HG03196 (cell line): Measurements from ENCODE around the gene HLTF.
"Not testable (repeated sequence)": the region's sequence is repeated elsewhere in the genome, so short reads cannot be mapped to it uniquely, and the experiment has no call there.

Experiments
- ATAC-seq: cut with Tn5 transposase; IDR thresholded peaks from one replicate; pipeline ENCODE4 v1.9.1; 2021; ENCODE audit not compliant: unreplicated experiment

The HLTF gene, protein sequence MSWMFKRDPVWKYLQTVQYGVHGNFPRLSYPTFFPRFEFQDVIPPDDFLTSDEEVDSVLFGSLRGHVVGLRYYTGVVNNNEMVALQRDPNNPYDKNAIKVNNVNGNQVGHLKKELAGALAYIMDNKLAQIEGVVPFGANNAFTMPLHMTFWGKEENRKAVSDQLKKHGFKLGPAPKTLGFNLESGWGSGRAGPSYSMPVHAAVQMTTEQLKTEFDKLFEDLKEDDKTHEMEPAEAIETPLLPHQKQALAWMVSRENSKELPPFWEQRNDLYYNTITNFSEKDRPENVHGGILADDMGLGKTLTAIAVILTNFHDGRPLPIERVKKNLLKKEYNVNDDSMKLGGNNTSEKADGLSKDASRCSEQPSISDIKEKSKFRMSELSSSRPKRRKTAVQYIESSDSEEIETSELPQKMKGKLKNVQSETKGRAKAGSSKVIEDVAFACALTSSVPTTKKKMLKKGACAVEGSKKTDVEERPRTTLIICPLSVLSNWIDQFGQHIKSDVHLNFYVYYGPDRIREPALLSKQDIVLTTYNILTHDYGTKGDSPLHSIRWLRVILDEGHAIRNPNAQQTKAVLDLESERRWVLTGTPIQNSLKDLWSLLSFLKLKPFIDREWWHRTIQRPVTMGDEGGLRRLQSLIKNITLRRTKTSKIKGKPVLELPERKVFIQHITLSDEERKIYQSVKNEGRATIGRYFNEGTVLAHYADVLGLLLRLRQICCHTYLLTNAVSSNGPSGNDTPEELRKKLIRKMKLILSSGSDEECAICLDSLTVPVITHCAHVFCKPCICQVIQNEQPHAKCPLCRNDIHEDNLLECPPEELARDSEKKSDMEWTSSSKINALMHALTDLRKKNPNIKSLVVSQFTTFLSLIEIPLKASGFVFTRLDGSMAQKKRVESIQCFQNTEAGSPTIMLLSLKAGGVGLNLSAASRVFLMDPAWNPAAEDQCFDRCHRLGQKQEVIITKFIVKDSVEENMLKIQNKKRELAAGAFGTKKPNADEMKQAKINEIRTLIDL

DNA sequence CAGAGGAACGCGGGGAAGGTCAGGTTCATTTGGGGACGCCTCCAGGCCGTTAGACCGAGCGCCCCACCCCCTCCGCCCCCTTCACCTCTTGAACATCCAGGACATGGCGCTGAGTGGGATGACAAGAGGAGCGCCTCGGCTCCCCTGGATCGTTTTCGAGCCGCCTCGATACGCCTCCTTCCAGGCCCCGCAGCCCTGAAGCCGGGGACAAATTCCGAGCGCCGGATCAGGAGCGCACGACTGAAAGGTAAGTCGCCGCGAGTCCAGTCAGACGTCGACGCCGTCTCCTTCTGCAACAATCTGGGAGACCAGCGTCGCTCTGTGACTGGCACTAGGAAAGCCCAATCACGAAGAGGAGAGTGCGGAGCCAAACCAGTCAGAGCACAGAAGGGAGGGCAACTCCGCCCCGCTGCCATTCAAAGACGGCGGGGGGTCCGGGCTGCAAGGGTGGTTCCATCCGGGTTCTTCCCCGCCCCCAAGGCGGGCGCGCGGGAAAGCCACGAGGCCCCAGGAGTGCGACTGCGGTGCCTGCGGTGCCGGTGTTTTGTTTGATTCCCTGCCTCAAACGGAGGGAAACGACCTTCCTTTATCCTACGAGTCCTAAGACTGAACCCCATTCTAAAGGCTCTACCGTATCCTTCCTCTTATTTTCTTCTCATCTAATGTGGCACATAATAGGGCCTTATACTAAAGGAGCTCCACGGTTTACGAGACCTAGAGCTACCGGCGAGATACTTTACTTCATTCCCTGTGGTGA lies at the start of gene HLTF:
Gene HLTF, minus strand, starts transcription at position 302 of the 757 bp plus-strand sequence. Its CDS starts 197 bp downstream, at position 105.
- ATAC-seq = peak; percentile 99

DNA sequence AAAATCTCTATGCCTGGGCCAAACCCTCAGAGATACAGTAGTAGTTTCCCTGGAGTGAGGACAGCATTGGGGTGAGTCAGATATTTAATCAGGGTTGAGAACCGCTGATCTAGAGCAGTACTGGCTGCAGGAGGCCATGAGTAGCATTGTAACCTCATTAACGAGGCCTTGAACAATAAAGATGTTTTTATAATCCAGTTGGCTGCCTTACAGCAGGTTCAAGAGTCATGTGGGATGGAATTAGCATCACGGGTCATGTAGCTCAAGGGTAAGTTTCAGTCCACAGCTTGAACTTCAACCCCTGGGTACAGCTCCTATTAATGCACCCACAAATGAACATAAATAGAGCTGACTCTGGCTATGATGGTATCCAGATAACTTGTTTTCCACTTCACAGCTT lies 48.2 kb upstream of the HLTF start:
- ATAC-seq = no peak

DNA sequence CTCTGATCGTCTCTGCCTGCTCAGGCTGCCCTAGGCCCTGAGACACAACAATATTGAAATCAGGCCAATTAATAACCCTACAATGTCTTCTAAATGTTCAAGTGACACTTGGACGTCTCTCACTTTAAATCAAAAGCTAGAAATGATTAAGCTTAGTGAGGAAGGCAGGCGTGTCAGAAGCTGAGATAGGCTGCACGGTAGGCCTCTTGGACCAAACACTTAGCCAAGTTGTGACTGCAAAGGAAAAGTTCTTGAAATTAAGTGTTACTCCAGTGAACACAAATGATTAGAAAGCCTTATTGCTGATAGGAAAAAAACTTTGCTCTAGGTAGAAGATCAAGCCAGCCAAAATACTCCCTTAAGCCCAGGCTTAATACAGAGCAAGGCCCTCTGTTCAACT lies 45.3 kb upstream of the HLTF start:
- ATAC-seq = no peak

DNA sequence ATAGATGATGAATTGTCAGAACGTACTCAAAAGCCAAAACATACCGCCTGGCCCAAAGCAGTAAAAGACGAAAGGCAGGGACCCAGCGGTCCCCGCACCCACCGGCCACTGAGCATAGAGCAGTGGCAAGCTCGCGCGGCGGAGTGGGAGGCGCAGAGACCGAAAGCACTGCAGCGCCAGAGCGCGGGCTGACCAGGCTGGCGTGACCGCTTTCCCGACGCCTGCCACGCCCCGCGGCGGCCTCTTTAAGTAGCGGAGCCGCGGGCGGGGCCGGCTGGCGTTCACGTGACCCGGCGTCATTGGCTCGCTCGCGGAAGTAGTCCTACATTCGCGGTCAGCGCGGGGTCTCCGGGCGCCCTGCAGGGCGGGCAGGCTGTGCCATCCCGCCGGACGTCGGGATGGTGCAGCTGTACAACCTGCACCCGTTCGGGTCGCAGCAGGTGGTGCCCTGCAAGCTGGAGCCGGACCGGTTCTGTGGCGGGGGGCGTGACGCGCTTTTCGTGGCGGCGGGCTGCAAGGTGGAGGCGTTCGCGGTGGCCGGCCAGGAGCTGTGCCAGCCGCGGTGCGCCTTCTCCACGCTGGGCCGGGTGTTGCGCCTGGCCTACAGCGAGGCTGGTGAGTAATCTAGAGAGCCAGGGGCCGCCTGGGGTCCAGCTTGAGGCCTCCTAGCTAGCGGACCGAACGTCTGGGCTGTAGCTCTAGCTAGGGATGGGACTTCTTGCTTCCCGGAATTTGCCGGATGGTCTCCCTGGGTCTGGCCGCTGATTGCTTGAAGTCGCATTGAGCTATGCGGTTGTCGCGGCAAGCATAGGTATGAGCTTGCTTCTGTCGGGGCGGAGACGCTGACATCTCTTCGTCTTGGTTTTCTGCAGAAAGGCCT lies 43.2 kb upstream of the HLTF start, which contains the start of gene HPS3:
Gene HPS3, plus strand, starts transcription at position 313 of the 880 bp plus-strand sequence. Its CDS starts 86 bp downstream, at position 399.
- ATAC-seq = peak; percentile 96

DNA sequence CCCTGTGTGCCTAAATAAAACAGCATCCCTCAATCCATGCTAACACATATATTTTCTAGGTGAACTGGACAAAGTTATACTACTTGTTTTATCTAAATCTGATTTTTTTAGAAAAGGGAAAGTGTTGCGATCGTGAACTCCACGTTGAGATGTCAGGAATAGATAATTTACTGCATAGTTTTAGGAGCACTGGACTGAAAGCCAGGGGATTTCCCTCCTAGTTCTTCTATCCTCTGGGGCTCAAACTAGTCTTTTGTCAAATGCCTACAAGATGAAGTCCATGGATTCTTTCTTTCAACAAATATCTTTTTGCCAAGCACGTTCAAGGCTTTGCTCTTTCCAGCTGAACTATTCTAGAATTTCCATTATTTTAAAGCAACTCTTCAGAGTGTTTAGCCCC lies 42.5 kb upstream of the HLTF start:
- ATAC-seq = no peak

DNA sequence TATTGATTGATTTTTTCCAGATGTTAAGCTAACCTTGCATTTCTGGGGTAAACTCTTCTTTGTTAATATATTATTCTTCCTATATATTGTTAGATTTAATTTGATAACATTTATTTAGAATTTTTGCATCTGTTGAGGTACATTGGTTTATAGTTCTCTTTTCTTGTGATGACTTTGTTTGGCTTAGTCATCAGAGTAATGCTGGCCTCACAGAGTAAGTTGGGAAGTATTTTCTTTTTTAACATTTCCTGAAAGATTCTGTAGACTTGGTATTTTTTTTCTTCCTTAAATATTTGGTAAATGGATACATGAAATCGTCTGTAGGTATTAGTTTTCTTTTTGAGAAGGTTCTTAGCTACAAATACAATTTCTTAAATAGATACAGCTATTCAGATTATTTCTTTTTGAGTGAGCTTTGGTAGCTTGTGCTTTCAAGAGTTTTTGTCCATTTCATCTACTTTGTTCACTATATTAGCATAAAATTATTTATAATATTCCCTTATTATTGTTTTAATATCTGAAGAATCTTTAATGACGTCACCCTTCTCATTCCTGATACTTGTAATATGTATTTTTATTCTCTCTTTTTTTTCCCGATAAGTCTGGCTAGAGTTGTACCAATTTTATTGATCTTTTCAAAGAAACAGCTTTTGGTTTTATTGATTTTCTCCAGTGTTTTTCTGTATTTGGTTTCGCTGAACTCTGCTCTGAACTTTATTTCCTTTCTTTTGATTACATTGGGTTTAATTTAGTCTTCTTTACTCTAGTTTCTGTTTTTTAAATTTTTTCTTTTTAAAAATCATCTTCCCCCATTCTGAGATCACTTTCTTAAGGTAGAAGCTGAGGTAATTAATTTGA lies 36.6 kb upstream of the HLTF start:
- no peak for ATAC-seq

DNA sequence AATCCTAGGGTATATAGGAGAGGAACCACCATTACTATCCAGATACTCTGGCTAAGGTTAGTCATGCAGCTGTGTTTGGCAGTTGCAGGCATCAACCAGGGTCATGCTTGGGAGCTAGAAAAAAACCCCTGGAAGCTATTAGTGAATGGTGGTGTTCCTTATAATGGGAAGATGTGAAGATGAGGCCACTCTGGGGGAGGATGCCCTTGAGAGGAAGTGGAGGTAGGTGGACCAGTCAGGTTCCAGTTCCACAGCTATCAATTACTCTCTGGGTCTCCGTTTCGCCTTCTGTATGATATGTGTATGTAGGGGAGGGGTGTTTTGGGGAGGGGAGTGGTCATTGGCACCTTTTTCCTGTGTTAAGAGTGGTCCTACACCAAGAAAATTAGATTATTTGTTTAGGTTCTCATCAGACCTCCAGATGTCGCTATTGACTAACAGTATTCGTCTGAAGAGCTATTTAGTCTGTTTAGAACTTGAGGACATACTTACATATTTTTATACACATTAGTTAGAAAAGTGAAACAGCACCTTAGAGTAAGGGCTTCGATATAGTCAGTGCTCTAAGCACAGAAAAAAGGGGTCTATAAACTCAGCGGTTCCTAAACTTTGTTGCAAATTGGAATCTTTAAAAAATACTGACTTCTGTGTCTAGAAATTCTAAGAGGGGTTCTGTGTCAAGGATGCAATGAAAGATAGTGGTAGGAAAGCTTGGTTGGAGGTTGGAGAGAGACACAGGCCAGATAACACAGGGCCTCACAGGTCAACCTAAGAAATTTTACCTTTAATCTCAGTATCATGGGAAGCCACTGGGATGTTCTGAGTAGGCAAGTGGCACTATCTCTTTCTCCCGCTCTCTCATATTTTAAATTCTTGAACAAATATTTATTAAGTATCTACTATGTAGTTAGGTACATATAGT lies 34.0 kb upstream of the HLTF start:
- ATAC-seq = peak; percentile 57

DNA sequence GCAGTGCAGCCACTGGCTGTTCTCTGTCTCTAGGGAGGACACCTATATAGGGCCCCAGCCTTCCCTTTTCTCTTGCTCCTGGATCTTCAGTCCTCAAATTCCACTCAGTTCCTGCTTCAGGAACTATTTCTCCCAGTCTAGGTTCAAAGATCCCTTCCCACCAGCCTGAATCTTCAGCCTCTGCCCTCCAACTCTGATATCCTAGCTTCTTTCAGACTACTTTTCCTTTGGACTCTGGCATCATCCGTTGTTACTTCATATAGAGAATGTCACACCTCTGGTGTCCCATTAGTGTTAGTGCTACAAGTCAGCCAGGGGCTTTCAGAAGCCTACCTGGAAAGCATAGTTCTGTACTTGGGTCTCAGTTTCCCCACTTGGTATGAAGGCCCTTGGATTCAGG lies 33.1 kb upstream of the HLTF start:
- ATAC-seq = no peak

DNA sequence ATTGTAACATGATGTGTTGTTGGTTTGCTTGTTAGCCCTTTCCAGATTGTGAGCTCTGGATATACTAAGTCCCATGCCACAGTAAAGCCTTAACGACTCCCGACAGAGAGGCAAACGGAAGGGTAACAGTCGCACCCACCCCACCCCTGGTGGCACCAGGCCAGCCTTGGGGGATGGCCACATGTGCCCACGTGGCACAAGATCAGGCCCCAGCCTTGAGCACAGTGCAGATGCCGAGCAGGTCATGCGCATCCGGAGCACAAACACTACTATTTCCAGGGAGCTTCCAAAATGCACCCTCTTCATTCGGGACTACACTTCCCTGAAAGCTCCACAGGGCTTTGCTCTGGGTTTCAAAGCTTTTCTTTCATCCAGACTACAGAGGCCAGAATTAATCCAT lies 32.4 kb upstream of the HLTF start:
- ATAC-seq = no peak

DNA sequence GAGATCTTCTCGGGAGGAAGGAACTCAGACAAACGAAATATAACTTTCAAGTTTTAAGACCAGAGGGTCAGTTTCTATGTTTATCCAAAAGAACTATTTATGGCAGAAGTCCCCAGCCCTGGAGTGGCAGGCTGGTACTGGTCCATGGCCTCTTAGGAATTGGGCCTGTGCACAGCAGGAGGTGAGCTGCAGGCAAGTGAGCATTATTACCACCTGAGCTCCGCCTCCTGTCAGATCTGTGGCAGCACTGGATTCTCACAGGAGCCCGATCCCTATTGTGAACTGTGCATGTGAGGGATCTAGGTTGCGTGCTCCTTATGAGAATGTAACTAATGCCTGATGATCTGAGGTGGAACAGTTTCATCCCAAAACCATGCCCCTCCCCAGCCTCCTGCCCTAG lies 28.8 kb upstream of the HLTF start:
- ATAC-seq = no peak

DNA sequence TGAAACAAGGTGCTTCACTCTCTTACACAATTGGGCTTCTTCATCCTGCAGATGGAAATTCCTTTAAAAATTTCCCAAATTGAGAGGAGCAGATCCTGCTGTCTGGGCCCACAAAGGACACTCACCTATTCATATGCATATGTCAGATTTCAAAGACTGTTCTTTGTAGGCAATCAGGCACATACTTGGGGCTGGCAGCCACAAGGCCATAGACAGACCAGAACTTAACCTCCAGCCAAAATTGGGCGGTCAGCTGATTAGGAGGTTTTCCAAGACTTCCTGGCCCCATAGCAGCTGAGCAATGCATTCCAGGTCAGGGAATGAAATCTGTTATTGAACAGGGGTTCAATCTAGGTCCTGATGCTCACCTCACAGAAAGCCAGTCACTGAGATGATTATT lies 28.1 kb upstream of the HLTF start:
- ATAC-seq = no peak

DNA sequence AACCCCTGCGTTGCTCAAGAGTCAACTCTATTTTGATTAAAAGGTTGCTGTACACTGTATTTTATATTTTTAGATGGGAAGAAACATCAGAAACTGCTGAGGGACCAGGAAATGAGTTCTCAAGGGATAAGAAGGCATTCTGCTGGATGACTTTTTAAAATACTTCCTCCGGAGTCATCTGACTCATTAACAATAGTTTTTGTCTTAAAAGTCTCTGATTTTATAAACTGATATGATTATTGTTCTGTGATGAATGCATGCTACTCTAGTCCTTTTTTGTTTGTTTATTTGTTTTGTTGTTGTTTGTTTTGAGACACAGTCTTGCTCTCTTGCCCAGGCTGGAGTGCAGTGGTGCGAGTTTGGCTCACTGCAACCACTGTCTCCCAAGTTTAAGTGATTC lies 18.2 kb upstream of the HLTF start:
- ATAC-seq = no peak

DNA sequence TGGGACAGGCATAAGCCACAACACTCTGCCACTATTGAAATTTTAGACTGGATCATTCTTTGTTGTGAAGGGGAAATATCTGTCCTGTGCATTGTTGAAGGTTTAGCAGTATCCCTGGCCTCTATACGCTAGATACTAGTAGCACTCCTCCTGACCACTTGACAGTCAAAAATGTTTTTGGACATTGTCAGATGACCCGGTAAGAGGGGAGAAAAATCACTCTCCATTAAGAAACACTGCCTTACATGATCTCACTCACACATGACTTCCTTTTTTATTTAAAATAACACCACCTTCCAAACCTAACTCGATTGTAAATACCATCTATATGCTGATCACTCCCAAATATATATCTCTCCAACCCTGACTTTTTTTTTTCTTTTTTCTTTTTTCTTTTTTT lies 15.3 kb upstream of the HLTF start:
- ATAC-seq = no peak

DNA sequence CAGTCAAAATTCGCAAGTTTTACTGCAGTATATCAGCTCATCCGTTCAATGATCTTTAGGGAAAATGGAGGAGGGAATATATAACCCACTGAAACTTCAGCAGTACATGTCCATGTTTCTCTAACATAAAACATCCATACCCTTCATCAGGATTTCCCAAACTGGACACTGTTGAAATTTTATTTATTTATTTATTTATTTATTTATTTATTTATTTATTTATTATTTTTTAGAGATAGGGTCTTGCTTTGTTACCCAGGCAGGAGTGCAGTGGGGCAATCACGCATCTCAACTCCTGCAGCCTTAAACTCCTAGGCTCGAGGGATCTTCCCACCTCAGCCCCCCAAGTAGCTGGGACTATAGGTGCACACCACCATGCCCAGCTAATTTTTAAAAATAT lies 14.8 kb upstream of the HLTF start:
- ATAC-seq = no peak

DNA sequence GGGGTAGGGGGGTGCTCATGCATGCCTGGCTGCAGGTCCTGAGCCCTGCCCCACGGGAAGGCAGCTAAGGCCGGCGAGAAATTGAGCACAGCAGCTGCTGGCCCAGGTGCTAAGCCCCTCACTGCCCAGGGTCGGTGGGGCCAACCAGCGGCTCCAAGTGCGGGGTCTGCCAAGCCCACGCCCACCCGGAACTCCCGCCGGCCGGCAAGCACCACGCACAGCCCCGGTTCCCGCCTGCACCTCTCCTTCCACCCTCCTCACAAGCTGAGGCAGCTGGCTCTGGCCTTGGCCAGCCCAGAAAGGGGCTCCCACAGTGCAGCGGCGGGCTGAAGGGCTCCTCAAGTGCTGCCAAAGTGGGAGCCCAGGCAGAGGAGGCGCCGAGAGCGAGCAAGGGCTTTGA lies 11.7 kb upstream of the HLTF start:
- ATAC-seq = not testable (repeated sequence)

DNA sequence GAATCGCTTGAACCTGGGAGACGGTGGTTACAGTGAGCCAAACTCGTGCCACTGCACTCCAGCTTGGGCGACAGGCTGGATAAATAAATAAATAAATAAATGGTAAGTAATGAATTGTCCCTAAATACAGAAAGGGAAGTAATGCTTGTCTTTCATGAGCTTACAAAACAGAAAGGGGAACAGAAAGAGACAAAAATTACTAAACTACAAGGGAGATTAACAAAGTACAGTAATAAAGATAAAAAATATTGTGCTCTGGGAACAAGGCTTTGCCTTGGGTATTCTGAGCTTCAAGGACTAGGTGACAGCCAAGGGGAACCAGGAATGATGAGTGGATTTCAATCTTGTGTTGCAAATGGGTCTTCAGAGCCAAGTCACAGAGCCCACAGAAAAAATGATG lies 9.2 kb upstream of the HLTF start:
- peak; percentile 62 for ATAC-seq

DNA sequence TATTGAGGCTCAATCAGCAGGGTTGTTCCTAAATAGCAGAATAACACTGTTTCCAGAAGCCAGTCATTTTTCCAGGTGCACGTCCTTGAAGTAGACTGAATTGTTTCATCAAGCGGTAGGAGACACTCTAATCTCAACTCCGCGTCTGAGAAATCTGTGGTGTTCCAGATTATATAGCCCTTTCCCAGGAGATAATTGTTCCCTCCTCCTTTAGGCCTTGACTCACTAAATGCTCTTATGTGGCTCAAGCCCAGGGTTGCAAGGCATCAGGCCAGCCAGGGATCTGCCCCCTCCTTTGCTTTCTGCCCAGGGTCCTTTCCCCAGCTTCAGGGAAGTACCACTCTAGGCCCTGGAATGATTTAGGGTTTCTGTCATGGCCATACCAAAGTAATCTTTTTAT lies 5.7 kb upstream of the HLTF start:
- ATAC-seq = no peak

DNA sequence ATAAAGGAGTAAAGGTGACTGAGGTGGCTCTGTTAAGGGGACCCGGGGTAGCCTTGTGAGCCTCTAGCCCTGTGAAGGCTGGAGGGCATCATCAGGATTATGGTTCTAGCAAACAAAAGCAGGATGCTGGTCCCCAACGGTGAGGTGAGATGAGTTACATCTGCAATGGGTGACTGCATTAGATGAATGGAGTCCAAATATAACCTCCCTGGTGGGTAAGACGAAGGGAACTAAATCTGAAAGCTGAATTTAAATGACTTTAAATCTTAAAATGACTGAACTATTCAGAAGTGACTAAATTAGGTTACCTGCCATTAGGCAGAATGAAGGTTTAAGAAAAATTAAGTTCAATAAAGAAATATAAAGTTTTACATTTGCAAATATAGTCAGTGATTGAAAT lies 4.6 kb upstream of the HLTF start:
- no peak for ATAC-seq
